NCI-H774 (cell line): ENCODE data around the gene NR3C1.

ENCODE experiments used
- DNase-seq: peaks from one replicate; lab custom pipeline; 2025; lab: John Stamatoyannopoulos, UW

The NR3C1 gene

DNA sequence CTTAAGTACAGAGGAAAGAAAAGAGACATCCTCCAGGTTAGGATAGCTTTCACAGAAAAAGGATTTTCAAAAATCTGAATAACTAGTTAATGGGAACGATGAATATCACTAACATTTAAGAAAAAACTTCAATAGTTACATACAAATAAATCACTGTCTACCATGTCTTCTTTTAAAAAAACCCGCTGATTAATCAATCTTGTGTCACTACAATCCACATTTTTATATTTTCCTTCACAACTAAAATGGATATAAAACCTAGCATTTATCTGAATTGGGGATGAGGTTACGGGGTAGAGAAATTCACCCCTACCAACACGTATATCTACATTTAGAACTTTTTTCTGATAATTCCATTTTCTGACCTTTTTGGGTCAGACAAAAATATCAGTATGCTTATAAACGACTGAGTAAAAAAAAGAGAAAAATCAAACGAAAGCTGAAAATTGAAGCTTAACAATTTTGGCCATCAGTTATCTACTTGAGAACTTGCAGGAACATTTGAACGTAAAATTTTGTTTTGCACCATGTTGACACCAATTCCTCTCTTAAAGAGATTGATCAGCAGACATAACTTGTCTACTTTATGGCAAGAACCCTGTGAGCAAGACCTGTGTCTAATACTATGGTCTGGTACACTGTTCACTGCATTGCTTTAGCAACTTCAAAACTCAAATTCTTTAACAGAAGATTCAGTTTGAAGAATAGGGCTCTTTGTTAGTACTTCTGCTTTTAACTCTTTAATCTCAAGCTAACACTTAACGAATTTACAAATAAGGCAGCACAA lies 4.8 kb downstream of the NR3C1 start:
- no peak for DNase-seq

GRCh38 chr5:143398053-143398355 lies 5.5 kb downstream of the NR3C1 start:
- DNase-seq: no peak

DNA sequence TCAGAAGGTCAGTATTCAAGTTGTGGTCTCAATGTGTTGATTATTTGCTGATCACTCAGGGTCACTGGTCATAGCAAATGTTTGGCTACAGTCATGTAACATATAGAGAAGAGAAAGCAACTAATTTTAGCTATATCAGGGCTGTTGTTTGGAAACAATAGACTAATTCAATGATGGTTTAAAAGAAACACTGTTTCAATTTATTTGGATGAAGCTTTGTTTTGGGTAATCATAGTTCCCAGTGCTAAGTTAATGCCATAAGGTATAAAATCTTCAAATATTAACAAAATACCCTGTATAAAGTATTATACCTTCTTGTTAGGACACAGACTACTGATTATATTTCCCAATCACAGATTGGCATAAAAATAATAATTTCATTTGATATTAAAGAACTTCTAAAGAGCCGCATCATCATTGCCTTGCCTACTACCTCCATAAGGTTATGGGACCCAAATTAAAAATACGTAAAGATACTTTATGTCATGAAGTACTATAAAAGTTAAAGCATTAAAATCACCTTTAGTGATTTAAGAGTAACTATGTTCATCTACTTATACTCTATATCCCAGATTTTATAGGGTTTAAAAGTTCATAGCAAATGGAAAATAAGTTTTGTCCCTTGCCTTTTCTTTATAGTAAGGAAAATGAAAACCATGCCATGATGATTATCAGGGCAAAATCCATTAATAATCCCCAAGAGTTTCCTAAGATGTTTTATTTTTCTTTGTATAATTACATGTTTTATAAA lies 6.0 kb downstream of the NR3C1 start:
- DNase-seq: no peak

DNA sequence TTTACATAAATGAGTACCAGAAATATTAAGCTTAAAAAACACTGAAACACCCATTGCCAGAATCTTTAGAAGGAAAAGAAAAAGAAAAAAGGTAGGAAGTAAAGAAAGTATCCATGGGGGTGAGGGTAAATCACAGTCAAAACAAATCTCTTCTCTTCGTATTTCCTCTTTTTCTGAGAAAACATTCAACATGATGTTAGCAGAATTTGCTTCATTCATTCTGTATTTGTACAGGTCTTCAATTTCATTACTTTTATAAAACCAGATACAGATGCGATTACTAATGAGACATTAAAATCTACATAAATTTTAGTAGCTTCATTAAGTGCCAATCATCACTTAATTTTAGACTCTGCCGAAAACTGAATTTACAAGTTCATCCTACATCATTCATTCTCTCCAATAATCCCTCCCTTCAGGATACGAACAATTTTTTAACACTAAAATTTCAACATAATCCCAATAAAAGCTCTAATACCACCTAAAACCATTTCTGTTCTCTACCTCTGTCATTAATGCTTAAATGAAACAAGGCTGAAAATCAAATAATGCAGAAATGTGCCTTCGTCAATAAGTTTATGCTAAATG lies 7.0 kb downstream of the NR3C1 start:
- DNase-seq: no peak

- DNase-seq: no peak
Measured at GRCh38 chr5:143395638-143396352, 7.7 kb downstream of the NR3C1 start.

DNA sequence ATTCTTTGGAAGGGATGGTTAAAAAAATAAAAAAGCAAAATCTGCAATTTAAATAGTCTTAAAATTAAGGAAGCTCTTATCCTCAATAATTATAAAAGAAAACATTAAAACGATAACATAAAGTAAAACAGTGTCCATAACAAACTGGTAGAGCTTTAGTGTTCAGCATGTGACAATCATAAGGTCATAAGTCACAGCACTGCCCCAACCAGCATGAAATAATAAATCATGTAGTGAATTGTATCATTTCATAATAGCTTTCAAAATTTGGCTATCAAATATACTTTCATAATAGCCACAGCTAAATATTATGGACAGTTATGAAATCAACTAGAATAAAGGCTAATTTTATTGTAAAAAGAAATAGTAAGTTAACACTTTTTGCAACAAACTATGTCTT lies 10.0 kb downstream of the NR3C1 start:
- DNase-seq: no peak

DNA sequence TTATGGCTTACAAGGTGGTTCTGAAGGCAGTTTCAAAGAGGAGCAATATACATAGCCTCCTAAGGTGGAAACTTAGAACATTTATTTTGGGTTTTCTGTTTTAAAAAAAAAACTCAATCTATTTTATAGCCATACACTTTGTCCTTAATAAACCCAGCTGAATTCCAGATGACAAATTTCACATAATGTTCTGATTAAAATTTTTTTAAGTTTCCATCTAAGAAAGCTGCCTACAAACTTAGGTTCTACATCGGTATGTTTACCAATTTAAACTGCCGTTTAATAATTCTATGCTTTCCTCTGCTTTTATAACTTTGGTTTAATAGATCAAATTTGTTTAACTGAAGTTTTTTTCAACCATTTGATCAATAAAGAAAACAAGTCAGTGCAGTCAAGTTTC lies 12.5 kb downstream of the NR3C1 start:
- no peak for DNase-seq

GRCh38 chr5:143390258-143390657 lies 13.2 kb downstream of the NR3C1 start:
- DNase-seq: no peak

DNA sequence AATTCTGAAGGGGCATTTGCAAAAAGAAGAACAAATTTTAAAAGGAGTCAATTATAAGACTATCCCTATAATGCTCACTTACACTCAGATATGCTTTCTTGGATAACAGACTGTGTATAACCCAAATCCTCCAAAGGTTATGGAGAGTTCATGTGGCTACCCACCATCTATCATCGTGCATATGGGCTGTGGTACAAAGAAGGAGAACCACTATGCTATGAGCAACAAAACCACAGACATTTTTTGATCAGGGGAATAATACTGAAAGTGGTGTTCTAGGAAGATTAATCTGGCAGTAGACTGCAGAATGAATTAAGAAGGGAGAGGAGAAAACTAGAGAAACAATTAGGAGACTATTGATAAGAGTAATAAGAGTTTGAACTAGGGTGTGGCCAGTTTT lies 16.8 kb downstream of the NR3C1 start:
- no peak for DNase-seq

DNA sequence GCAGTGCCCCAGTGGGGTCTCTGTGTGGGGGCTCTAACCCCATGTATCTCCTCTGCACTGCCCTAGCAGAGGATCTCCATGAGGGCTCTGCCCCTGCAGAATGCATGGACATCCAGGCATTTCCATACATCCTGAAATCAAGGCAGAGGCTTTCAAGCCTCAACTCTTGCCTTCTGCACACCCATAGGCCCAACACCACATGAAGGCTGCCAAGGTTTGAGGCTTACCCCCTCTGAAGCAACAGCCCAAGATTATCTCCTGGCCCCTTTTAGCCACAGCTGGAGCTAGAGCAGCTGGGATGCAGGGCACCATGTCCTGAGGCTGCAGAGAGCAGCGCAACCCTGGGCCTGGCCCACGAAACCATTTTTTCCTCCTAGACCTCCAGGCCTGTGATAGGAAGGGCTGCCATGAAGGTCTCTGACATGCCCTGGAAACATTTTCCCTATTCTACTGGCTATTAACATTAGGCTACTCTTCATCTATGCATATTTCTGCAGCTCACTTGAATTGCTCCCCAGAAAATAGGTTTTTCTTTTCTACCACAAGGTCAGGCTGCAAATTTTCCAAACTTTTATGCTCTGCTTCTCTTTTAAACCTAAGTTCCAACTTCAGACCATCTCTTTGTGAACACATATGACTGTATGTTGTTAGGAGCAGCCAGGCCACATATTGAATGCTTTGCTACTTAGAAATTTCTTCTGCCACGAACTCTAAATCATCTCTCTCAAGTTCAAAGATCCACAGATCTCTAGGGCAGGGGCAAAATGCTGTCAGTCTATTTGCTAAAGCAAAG lies 18.4 kb downstream of the NR3C1 start:
- no peak for DNase-seq

GRCh38 chr5:143383988-143384387 lies 19.5 kb downstream of the NR3C1 start:
- DNase-seq: no peak

GRCh38 chr5:143379606-143380005 lies 23.9 kb downstream of the NR3C1 start:
- no peak for DNase-seq

DNA sequence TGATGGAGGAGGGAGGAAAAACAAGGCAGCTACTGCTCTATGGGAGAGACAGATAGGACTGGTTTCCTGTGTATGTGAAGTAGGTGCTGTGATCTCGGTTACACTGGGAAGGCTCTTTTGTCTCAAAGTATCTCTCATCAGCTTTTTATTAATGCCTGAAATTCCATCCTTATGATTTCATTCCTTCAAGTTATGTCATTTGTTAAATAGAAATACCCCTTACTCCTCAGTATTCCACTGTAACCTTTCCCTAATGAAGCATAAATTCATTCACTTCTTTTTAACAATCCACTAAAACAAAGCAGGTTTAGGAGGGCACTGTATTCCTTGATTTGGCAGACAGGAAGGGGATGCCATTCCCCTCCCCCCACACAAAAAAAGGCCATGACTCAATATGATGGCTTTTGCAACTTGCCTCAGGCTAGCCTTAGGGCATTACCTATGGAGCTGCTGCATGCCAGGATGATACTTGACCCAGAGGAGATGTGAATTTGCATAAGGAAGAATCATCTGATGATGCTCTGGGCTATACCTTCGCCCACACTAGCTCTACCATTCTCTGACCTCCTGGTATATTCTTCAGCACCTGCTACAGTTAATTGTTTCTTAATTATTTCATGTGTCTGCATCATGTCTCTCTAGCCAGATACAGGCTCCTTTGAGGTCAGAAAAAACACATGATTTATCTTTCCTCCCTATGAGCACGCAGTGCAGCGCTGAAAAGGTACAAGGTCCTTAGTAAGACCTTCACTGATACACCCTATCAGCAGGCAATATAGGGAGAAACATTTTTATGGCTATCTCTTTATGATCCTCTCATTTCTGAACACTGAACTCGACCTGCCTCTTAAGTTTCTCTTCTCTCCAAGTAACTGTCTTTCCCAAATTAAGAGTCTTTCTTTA lies 26.3 kb downstream of the NR3C1 start:
- DNase-seq: no peak

- DNase-seq: no peak
Measured at GRCh38 chr5:143376195-143376779, 27.2 kb downstream of the NR3C1 start.

GRCh38 chr5:143374496-143375217 lies 28.8 kb downstream of the NR3C1 start:
- DNase-seq: no peak

DNA sequence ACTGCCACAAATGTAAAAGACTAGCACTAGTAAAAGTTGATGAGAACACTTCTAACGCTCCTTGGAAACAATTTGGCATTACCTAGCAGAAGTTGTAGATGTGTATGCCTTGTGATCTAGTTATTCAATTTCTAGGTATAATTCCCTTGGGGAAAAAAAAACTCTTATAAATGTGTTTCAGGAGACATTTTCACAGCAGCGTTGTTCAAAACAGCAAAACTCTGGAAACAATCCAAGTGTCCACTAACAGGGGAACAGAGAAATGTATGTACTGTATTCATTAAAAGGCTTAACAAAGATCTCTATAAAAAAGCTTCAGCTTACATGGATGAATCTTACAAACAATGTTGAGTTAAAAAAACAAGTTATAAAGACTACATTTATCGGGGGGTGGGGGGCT lies 30.4 kb downstream of the NR3C1 start:
- DNase-seq: no peak

- no peak for DNase-seq
Measured at GRCh38 chr5:143372187-143372829, 31.2 kb downstream of the NR3C1 start.

DNA sequence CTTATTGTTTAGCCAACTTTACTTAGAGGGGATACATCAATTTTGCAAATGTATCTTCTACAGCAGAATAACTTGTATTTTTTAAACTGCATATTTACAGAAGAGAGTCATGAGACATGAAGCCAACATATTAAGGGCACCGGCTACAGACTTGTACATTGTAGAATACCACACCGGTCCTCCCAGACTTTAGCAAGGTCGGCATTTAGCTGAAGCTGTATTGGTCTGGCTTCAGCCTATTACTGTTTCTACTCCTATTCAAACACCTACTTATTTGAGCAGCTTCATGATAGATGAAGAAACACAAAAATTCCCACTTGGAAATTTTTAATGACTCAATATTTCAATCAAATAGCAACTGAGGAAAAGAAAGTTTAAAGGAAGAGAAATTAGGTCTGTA lies 33.0 kb downstream of the NR3C1 start:
- no peak for DNase-seq

GRCh38 chr5:143364061-143364460 lies 39.4 kb downstream of the NR3C1 start:
- no peak for DNase-seq
